Smooth muscle cell (in vitro differentiated cells): ENCODE measurements around the gene JAKMIP2. TPM values are rescaled to one million over a fixed set of nuclear protein-coding genes. Genes with fewer than 3 reads are reported as not detected.

Experiments used
- DNase-seq: peaks from one replicate; lab custom pipeline; 2025; ENCODE audit not compliant: unreplicated experiment; lab: John Stamatoyannopoulos, UW
- H2AFZ ChIP-seq: fragments of 200-600 bp; sonication (generic); 2 replicates; pipeline ENCODE4 v1.6.0; 2016; ENCODE audit warnings: antibody characterized with exemption, low read depth, mild to moderate bottlenecking
- H3F3A ChIP-seq: fragments of 200-600 bp; sonication (generic); 2 replicates; pipeline ENCODE4 v1.6.0; 2017; ENCODE audit warnings: antibody characterized with exemption, low read depth
- H3K27ac ChIP-seq: fragments of 200-600 bp; sonication (generic); 2 replicates; pipeline ENCODE4 v1.5.1; 2016; ENCODE audit warnings: low read depth, mild to moderate bottlenecking
- H3K27me3 ChIP-seq: fragments of 200-600 bp; sonication (generic); 2 replicates; pipeline ENCODE4 v1.6.1; 2016; ENCODE audit warnings: low read depth, mild to moderate bottlenecking
- H3K36me3 ChIP-seq: fragments of 200-600 bp; sonication (generic); 2 replicates; pipeline ENCODE4 v1.5.1; 2016; ENCODE audit warnings: low read depth
- H3K4me1 ChIP-seq: fragments of 200-600 bp; sonication (generic); 2 replicates; pipeline ENCODE4 v1.5.1; 2016; ENCODE audit warnings: low read depth
- H3K4me2 ChIP-seq: fragments of 200-600 bp; sonication (generic); 2 replicates; pipeline ENCODE4 v1.6.0; 2016; ENCODE audit warnings: mild to moderate bottlenecking
- H3K4me3 ChIP-seq: fragments of 200-600 bp; sonication (generic); 2 replicates; pipeline ENCODE4 v1.5.1; 2016; ENCODE audit warnings: mild to moderate bottlenecking
- H3K79me2 ChIP-seq: fragments of 200-600 bp; sonication (generic); 2 replicates; pipeline ENCODE4 v1.6.0; 2016; ENCODE audit warnings: low read depth, mild to moderate bottlenecking
- H3K9ac ChIP-seq: fragments of 200-600 bp; sonication (generic); 2 replicates; pipeline ENCODE4 v1.6.0; 2016; ENCODE audit warnings: low read depth
- H3K9me3 ChIP-seq: fragments of 200-600 bp; sonication (generic); replicated peaks from 2 replicates; pipeline ENCODE4 v1.5.1; 2016; ENCODE audit warnings: low read depth
- H4K20me1 ChIP-seq: fragments of 200-600 bp; sonication (generic); 2 replicates; pipeline ENCODE4 v1.6.0; 2016; ENCODE audit warnings: low read depth
- WGBS: methylation state at CpG from one replicate; pipeline ENCODE4 v1.1.7; 2016; ENCODE audit warnings: low lambda C conversion rate; 5-methylcytosine and 5-hydroxymethylcytosine counted together
- polyA plus RNA-seq: library from polyadenylated mRNA; unstranded; fragments of >200 nt; fragmentation: Nextera tagmentation; extraction: Ambion mirVana; gene quantifications from 2 replicates; pipeline ENCODE4 v1.2.1, GENCODE V29; 2016
- total RNA-seq: library from RNA; depleted of rRNA; stranded (reverse); fragments of >200 nt; gene quantifications from 2 replicates; pipeline ENCODE4 v1.2.3, GENCODE V29; 2014
- TF ChIP-seq, protein P1 (sequence below): fragments of 200-600 bp; sonication (generic); IDR thresholded peaks from 2 replicates; pipeline ENCODE4 v1.5.1; 2017; ENCODE audit warnings: borderline replicate concordance, mild to moderate bottlenecking, antibody characterized with exemption; ENCODE audit not compliant: insufficient read depth, poor library complexity, severe bottlenecking

Gene JAKMIP2
- total and polyA plus RNA-seq, 2 experiments from 2014 or later: 2.9 to 7.6 TPM

GRCh38 chr5:147819261-147819770 lies 36.8 kb upstream of the JAKMIP2 start:
- no peaks in the 10 kb centered on the region for H3F3A ChIP-seq
- H3K36me3 ChIP-seq: no peaks in the 10 kb centered on the region
- no peaks in the 10 kb centered on the region for H3K79me2 ChIP-seq
- 79% methylated on average over 1 of the region's 1 CpG for WGBS
- H3K9ac ChIP-seq: no peak overlapping the region
- no peak for DNase-seq
- H3K27ac ChIP-seq: no peak overlapping the region
- no peaks in the 10 kb centered on the region for H3K4me1 ChIP-seq
- H4K20me1 ChIP-seq: no peaks in the 10 kb centered on the region
- H3K27me3 ChIP-seq: peaks cover 4% of the 10 kb centered on the region
- TF ChIP-seq, protein P1, sequence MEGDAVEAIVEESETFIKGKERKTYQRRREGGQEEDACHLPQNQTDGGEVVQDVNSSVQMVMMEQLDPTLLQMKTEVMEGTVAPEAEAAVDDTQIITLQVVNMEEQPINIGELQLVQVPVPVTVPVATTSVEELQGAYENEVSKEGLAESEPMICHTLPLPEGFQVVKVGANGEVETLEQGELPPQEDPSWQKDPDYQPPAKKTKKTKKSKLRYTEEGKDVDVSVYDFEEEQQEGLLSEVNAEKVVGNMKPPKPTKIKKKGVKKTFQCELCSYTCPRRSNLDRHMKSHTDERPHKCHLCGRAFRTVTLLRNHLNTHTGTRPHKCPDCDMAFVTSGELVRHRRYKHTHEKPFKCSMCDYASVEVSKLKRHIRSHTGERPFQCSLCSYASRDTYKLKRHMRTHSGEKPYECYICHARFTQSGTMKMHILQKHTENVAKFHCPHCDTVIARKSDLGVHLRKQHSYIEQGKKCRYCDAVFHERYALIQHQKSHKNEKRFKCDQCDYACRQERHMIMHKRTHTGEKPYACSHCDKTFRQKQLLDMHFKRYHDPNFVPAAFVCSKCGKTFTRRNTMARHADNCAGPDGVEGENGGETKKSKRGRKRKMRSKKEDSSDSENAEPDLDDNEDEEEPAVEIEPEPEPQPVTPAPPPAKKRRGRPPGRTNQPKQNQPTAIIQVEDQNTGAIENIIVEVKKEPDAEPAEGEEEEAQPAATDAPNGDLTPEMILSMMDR: no peak
- H3K4me2 ChIP-seq: no peak overlapping the region
- no peak overlapping the region for H3K4me3 ChIP-seq
- H3K9me3 ChIP-seq: no peaks in the 10 kb centered on the region
- H2AFZ ChIP-seq: no peak overlapping the region

DNA sequence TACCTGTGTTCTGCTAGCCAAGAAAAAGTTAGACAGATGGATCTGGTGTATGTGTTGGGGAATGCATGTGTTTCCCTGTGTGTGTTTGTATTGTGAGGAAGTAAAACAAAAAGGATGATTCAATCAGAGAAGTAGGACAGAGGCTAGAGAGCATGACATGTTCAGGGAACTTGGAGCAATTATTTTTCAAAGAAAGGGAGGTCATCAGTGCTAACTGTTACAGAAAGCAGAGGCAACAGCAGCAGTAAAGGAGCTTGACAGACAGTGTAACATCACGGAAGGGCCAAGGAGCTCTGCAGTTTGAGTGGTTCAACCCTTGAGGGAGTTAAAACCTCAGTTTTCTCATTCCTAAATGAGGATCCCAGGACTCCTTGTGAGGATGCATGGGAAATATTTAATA lies 35.8 kb upstream of the JAKMIP2 start:
- no peak overlapping the region for H2AFZ ChIP-seq
- no peaks in the 10 kb centered on the region for H4K20me1 ChIP-seq
- no peak overlapping the region for H3K4me3 ChIP-seq
- H3K4me2 ChIP-seq: no peak overlapping the region
- TF ChIP-seq, protein P1: no peak
- H3K27me3 ChIP-seq: peaks cover 4% of the 10 kb centered on the region
- H3K9me3 ChIP-seq: no peaks in the 10 kb centered on the region
- WGBS: 73% methylated on average over 1 of the region's 1 CpG
- H3K27ac ChIP-seq: no peak overlapping the region
- H3K79me2 ChIP-seq: no peaks in the 10 kb centered on the region
- H3F3A ChIP-seq: no peaks in the 10 kb centered on the region
- DNase-seq: no peak
- H3K4me1 ChIP-seq: no peaks in the 10 kb centered on the region
- H3K9ac ChIP-seq: no peak overlapping the region
- H3K36me3 ChIP-seq: no peaks in the 10 kb centered on the region

DNA sequence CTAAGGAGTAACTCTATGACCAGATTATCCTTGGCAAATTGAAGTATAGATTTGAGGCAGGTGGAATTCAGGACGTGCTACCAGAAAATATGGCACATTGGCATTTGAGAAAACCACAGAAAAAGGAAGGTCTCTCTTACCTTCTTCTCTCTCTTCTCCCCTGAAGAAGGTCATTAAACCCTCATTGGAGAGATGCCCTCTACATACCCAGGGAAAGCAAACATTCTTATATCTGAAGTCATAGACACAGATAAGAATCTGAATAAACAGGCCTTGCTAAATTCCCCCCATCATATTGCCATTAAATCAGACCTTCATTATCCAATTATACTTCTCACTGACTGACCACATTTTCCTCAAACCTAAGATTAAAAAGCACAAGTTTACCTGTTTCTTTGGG lies 31.2 kb upstream of the JAKMIP2 start:
- Histone ChIP-seq H3K9ac (no peak overlapping the region), H3K4me3 (no peak overlapping the region), H2AFZ (no peak overlapping the region), H3K27ac (no peak overlapping the region), H3K9me3 (no peaks in the 10 kb centered on the region), H3F3A (no peaks in the 10 kb centered on the region), H4K20me1 (no peaks in the 10 kb centered on the region), H3K36me3 (no peaks in the 10 kb centered on the region), H3K4me1 (no peaks in the 10 kb centered on the region), H3K27me3 (no peaks in the 10 kb centered on the region), H3K79me2 (no peaks in the 10 kb centered on the region), H3K4me2 (no peak overlapping the region)
- no peak for DNase-seq
- 78% methylated on average over 1 of the region's 1 CpG for WGBS
- TF ChIP-seq, protein P1: no peak

DNA sequence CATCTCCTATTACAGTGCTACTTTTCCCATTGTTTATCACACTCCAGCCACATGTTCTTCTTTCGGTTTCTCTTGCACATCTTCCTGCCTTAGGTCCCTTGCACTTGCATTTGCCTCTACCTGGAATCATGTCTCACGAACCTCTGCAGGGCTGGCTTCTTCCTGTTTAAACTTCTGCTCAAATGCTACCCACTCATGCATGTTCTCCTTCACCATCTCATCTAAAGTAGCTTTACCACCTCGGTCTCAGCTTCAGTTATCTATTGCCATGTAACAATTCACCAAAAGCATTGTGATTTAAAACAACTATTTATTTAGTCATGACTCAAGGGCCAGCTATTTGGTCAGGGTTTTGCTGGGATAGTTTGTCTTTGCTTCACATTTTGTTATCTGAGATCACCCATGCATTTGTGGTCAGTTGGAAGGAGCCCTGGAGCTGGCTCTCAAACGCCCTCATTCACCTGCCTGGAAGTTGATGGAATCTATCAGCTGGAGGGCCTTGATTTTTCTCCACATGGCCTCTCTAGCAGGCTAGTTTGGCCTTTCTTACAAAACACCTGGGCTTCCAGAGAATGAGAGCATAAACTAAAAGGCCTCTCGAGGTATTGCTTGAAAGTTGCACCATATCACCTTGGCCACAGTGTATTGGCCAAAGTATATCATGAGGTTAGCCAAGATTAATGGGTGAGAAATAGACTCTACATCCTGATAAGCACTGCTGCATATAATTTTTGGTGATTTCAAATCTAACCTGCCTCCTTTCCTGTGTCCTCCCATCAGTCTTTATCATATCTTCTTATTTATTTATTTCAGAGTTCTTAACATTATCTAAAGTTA lies 27.5 kb upstream of the JAKMIP2 start:
- no peaks in the 10 kb centered on the region for H4K20me1 ChIP-seq
- H3K79me2 ChIP-seq: no peaks in the 10 kb centered on the region
- DNase-seq: no peak
- no peaks in the 10 kb centered on the region for H3F3A ChIP-seq
- WGBS: 60% methylated on average over 5 of the region's 5 CpGs
- H3K36me3 ChIP-seq: no peaks in the 10 kb centered on the region
- no peaks in the 10 kb centered on the region for H3K4me1 ChIP-seq
- H3K9me3 ChIP-seq: no peaks in the 10 kb centered on the region
- no peaks in the 10 kb centered on the region for H3K27me3 ChIP-seq
- TF ChIP-seq, protein P1: no peak
- H2AFZ ChIP-seq: no peak overlapping the region
- H3K27ac ChIP-seq: no peak overlapping the region
- no peak overlapping the region for H3K4me2 ChIP-seq
- H3K9ac ChIP-seq: no peak overlapping the region
- H3K4me3 ChIP-seq: no peak overlapping the region
